ENCODE data around the gene SLC38A2.
"Not testable (repeated sequence)": the region's sequence is repeated elsewhere in the genome, so short reads cannot be mapped to it uniquely, and the experiment has no call there.

DNA sequence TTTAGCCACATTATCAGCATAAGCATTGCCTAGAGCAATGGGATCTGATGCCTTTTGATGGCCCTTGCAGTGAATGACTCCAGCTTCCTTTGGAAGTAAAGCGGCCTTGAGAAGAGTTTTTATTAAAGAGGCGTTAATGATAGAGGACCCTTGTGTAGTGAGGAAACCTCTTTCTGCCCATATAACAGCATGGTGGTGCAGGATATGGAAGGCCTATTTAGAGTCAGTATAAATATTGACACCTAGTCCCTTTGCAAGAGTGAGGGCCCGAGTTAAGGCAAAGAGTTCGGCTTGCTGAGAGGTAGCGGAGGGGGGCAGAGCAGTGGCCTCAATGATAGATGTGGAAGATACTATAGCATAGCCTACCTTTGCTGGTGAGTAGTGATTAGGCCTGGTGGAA lies 47.5 kb downstream of the SLC38A2 start:
- not testable (repeated sequence) for TF ChIP-seq POLR2A (IDR thresholded peaks at IDR 0.05; ENCODE audit: low read length); GATA1 (IDR thresholded peaks at IDR 0.05; ENCODE audit: low read depth, low read length)
